T-helper 2 cell treated with Interferon-gamma antibody and Interleukin-4, amounts not matched to agents 5 μg/mL and 100 μg/mL, for 36 hours (primary cell): ENCODE data around the gene IPO8.
A peak's percentile ranks its signal among the peaks of the same experiment; 100 is the strongest.

ENCODE experiments used
- DNase-seq: peaks from one replicate; pipeline ENCODE4 v3.0.0; 2021; ENCODE audit warnings: low spot score
- H3K27ac Mint-ChIP-seq: one replicate; pipeline ENCODE4 v1.8.0; 2021; ENCODE audit warnings: mild to moderate bottlenecking, mixed read lengths
- H3K27me3 Mint-ChIP-seq: one replicate; pipeline ENCODE4 v1.8.0; 2021; ENCODE audit warnings: low read depth, mixed read lengths
- H3K36me3 Mint-ChIP-seq: one replicate; pipeline ENCODE4 v1.8.0; 2021; ENCODE audit warnings: low read depth, mixed read lengths
- H3K4me1 Mint-ChIP-seq: one replicate; pipeline ENCODE4 v1.8.0; 2021; ENCODE audit warnings: low read depth, mixed read lengths
- H3K4me3 Mint-ChIP-seq: one replicate; pipeline ENCODE4 v1.8.0; 2022; ENCODE audit warnings: mild to moderate bottlenecking, moderate library complexity, mixed read lengths
- H3K9me3 Mint-ChIP-seq: one replicate; pipeline ENCODE4 v1.8.0; 2021; ENCODE audit warnings: mixed read lengths

The IPO8 gene

GRCh38 chr12:30700216-30700900 lies 4.7 kb upstream of the IPO8 start:
- Mint-ChIP-seq H3K27me3 (peaks cover 7% of the 10 kb centered on the region), H3K4me3 (no peak overlapping the region), H3K27ac (no peak overlapping the region), H3K4me1 (peaks cover 9% of the 10 kb centered on the region), H3K9me3 (no peaks in the 10 kb centered on the region), H3K36me3 (peaks cover 1% of the 10 kb centered on the region)
- DNase-seq, result no peak

GRCh38 chr12:30698346-30698745 lies 2.7 kb upstream of the IPO8 start:
- Mint-ChIP-seq H3K27me3 (peaks cover 7% of the 10 kb centered on the region), H3K9me3 (no peaks in the 10 kb centered on the region), H3K27ac (no peak overlapping the region), H3K4me1 (peaks cover 18% of the 10 kb centered on the region), H3K4me3 (no peak overlapping the region), H3K36me3 (peaks cover 3% of the 10 kb centered on the region)
- no peak for DNase-seq

- no peak overlapping the region for H3K27ac Mint-ChIP-seq
- no peak overlapping the region for H3K4me3 Mint-ChIP-seq
- no peak for DNase-seq
- peaks cover 3% of the 10 kb centered on the region for H3K36me3 Mint-ChIP-seq
- no peaks in the 10 kb centered on the region for H3K9me3 Mint-ChIP-seq
- H3K27me3 Mint-ChIP-seq, result peaks cover 7% of the 10 kb centered on the region
- peaks cover 25% of the 10 kb centered on the region for H3K4me1 Mint-ChIP-seq
Observed at GRCh38 chr12:30696943-30697342, 1.3 kb upstream of the IPO8 start.

GRCh38 chr12:30696486-30696885 lies 817 bp upstream of the IPO8 start:
- Mint-ChIP-seq H3K4me1 (peaks cover 25% of the 10 kb centered on the region), H3K9me3 (no peaks in the 10 kb centered on the region), H3K27ac (peak overlapping the region; percentile 93), H3K4me3 (peak overlapping the region; percentile 95), H3K36me3 (peaks cover 3% of the 10 kb centered on the region), H3K27me3 (peaks cover 7% of the 10 kb centered on the region)
- DNase-seq, result no peak

- Mint-ChIP-seq H3K9me3 (no peaks in the 10 kb centered on the region), H3K27me3 (peaks cover 7% of the 10 kb centered on the region), H3K4me1 (peaks cover 28% of the 10 kb centered on the region)
Observed at GRCh38 chr12:30696103-30696408, 387 bp upstream of the IPO8 start.

GRCh38 chr12:30694412-30695198 lies 1.1 kb downstream of the IPO8 start:
- peak overlapping the region; percentile 72 for H3K27ac Mint-ChIP-seq

More at GRCh38 chr12:30696103-30696408, 387 bp upstream of the IPO8 start:
- H3K4me3 Mint-ChIP-seq, result peak overlapping the region; percentile 95
- no peak for DNase-seq
- peak overlapping the region; percentile 93 for H3K27ac Mint-ChIP-seq
- peaks cover 3% of the 10 kb centered on the region for H3K36me3 Mint-ChIP-seq

GRCh38 chr12:30692470-30692869 lies 3.2 kb downstream of the IPO8 start:
- Mint-ChIP-seq H3K27me3 (no peaks in the 10 kb centered on the region), H3K36me3 (peaks cover 7% of the 10 kb centered on the region), H3K4me1 (peaks cover 30% of the 10 kb centered on the region), H3K27ac (no peak overlapping the region), H3K4me3 (no peak overlapping the region), H3K9me3 (no peaks in the 10 kb centered on the region)
- DNase-seq, result no peak

More at GRCh38 chr12:30694412-30695198, 1.1 kb downstream of the IPO8 start:
- H3K27me3 Mint-ChIP-seq, result peaks cover 7% of the 10 kb centered on the region
- H3K4me3 Mint-ChIP-seq, result peak overlapping the region; percentile 95
- peaks cover 28% of the 10 kb centered on the region for H3K4me1 Mint-ChIP-seq
- peaks cover 5% of the 10 kb centered on the region for H3K36me3 Mint-ChIP-seq
- H3K9me3 Mint-ChIP-seq, result no peaks in the 10 kb centered on the region
- DNase-seq, result peak; percentile 8

- H3K4me3 Mint-ChIP-seq, result no peak overlapping the region
Observed at GRCh38 chr12:30691122-30691879, 4.4 kb downstream of the IPO8 start.

GRCh38 chr12:30687265-30687986 lies 8.2 kb downstream of the IPO8 start:
- no peak overlapping the region for H3K27ac Mint-ChIP-seq
- no peak for DNase-seq
- H3K4me1 Mint-ChIP-seq, result peaks cover 9% of the 10 kb centered on the region
- H3K27me3 Mint-ChIP-seq, result no peaks in the 10 kb centered on the region
- H3K36me3 Mint-ChIP-seq, result peaks cover 15% of the 10 kb centered on the region
- H3K9me3 Mint-ChIP-seq, result no peaks in the 10 kb centered on the region
- no peak overlapping the region for H3K4me3 Mint-ChIP-seq

More at GRCh38 chr12:30691122-30691879, 4.4 kb downstream of the IPO8 start:
- Mint-ChIP-seq H3K4me1 (peaks cover 31% of the 10 kb centered on the region), H3K9me3 (no peaks in the 10 kb centered on the region), H3K27me3 (no peaks in the 10 kb centered on the region), H3K36me3 (peaks cover 7% of the 10 kb centered on the region), H3K27ac (no peak overlapping the region)
- no peak for DNase-seq

GRCh38 chr12:30679241-30679640 lies 16.4 kb downstream of the IPO8 start:
- H3K27ac Mint-ChIP-seq, result no peak overlapping the region
- DNase-seq, result no peak
- H3K9me3 Mint-ChIP-seq, result no peaks in the 10 kb centered on the region
- no peaks in the 10 kb centered on the region for H3K4me1 Mint-ChIP-seq
- no peak overlapping the region for H3K4me3 Mint-ChIP-seq
- H3K27me3 Mint-ChIP-seq, result no peaks in the 10 kb centered on the region
- H3K36me3 Mint-ChIP-seq, result peaks cover 50% of the 10 kb centered on the region

- Mint-ChIP-seq H3K27me3 (no peaks in the 10 kb centered on the region), H3K4me1 (no peaks in the 10 kb centered on the region), H3K27ac (no peak overlapping the region), H3K9me3 (no peaks in the 10 kb centered on the region), H3K36me3 (peaks cover 49% of the 10 kb centered on the region), H3K4me3 (no peak overlapping the region)
- DNase-seq, result no peak
Observed at GRCh38 chr12:30678221-30678620, 17.4 kb downstream of the IPO8 start.

GRCh38 chr12:30661210-30661609 lies 34.5 kb downstream of the IPO8 start:
- Mint-ChIP-seq H3K36me3 (peaks cover 26% of the 10 kb centered on the region), H3K4me1 (no peaks in the 10 kb centered on the region), H3K27ac (no peak overlapping the region), H3K9me3 (no peaks in the 10 kb centered on the region), H3K4me3 (no peak overlapping the region), H3K27me3 (no peaks in the 10 kb centered on the region)
- no peak for DNase-seq

GRCh38 chr12:30652034-30652696 lies 43.5 kb downstream of the IPO8 start:
- Mint-ChIP-seq H3K4me1 (peaks cover 8% of the 10 kb centered on the region), H3K36me3 (peaks cover 23% of the 10 kb centered on the region), H3K9me3 (no peaks in the 10 kb centered on the region), H3K27me3 (no peaks in the 10 kb centered on the region), H3K4me3 (no peak overlapping the region), H3K27ac (no peak overlapping the region)
- no peak for DNase-seq
